SK-N-SH treated with all-trans-retinoic acid at 6 μM for 48 hours (cell line): ENCODE measurements around the gene PEX1.
A peak's percentile ranks its signal among the peaks of the same experiment; 100 is the strongest.

Source experiments
- ATAC-seq: fragments of 200-7000 bp; cut with Tn5 transposase; 3 replicates; pipeline ENCODE4 v1.9.1; 2020; ENCODE audit warnings: mild to moderate bottlenecking, moderate library complexity
- BACH2 ChIP-seq: fragments of 250-450 bp; sonication (Bioruptor Pico); IDR thresholded peaks from 2 replicates; pipeline ENCODE4 v1.9.0; 2021; ENCODE audit warnings: mild to moderate bottlenecking, borderline replicate concordance
- CREB5 ChIP-seq: fragments of 250-450 bp; sonication (Bioruptor Pico); IDR thresholded peaks from 2 replicates; pipeline ENCODE4 v1.5.1; 2020; ENCODE audit warnings: low read depth, mild to moderate bottlenecking, moderate library complexity
- CSDC2 ChIP-seq: fragments of 250-450 bp; sonication (Bioruptor Pico); IDR thresholded peaks from 2 replicates; pipeline ENCODE4 v1.5.0; 2020; ENCODE audit warnings: mild to moderate bottlenecking, moderate library complexity
- CSRNP3 ChIP-seq: fragments of 250-450 bp; sonication (Bioruptor Pico); IDR thresholded peaks from 2 replicates; pipeline ENCODE4 v1.5.1; 2021; ENCODE audit warnings: mild to moderate bottlenecking, moderate library complexity
- ESRRG ChIP-seq: fragments of 250-450 bp; sonication (Bioruptor Pico); IDR thresholded peaks from 2 replicates; pipeline ENCODE4 v1.6.1; 2021; ENCODE audit warnings: mild to moderate bottlenecking
- GLIS3 ChIP-seq: fragments of 250-450 bp; sonication (Bioruptor Pico); IDR thresholded peaks from 2 replicates; pipeline ENCODE4 v1.5.0; 2020; ENCODE audit warnings: mild to moderate bottlenecking, moderate library complexity
- ISL1 ChIP-seq: fragments of 250-450 bp; sonication (Bioruptor Pico); IDR thresholded peaks from 2 replicates; pipeline ENCODE4 v2.1.2; 2022; ENCODE audit warnings: mild to moderate bottlenecking, moderate library complexity
- OSR1 ChIP-seq: fragments of 250-450 bp; sonication (Bioruptor Pico); IDR thresholded peaks from 2 replicates; pipeline ENCODE4 v1.8.0; 2022; ENCODE audit warnings: moderate library complexity, mild to moderate bottlenecking, inconsistent platforms
- PATZ1 ChIP-seq: fragments of 250-450 bp; sonication (Bioruptor Pico); IDR thresholded peaks from 2 replicates; pipeline ENCODE4 v1.8.0; 2020; ENCODE audit warnings: mild to moderate bottlenecking, moderate library complexity, borderline replicate concordance
- POU6F1 ChIP-seq: fragments of 250-450 bp; sonication (Bioruptor Pico); IDR thresholded peaks from 2 replicates; pipeline ENCODE4 v1.8.0; 2021; ENCODE audit warnings: low read depth, mild to moderate bottlenecking, moderate library complexity, borderline replicate concordance
- RARB ChIP-seq: fragments of 250-450 bp; sonication (Bioruptor Pico); IDR thresholded peaks from 2 replicates; pipeline ENCODE4 v1.8.0; 2021; ENCODE audit warnings: mild to moderate bottlenecking, moderate library complexity
- SNAI2 ChIP-seq: fragments of 250-450 bp; sonication (Bioruptor Pico); IDR thresholded peaks from 2 replicates; pipeline ENCODE4 v1.5.0; 2020; ENCODE audit warnings: mild to moderate bottlenecking, moderate library complexity
- TOX ChIP-seq: fragments of 250-450 bp; sonication (Bioruptor Pico); IDR thresholded peaks from 2 replicates; pipeline ENCODE4 v1.8.0; 2021; ENCODE audit warnings: mild to moderate bottlenecking, moderate library complexity, borderline replicate concordance
- TSHZ2 ChIP-seq: fragments of 250-450 bp; sonication (Bioruptor Pico); IDR thresholded peaks from 2 replicates; pipeline ENCODE4 v1.5.0; 2020; ENCODE audit warnings: mild to moderate bottlenecking, moderate library complexity
- ZC3H10 ChIP-seq: fragments of 250-450 bp; sonication (Bioruptor Pico); IDR thresholded peaks from 2 replicates; pipeline ENCODE4 v1.5.1; 2021; ENCODE audit warnings: mild to moderate bottlenecking, moderate library complexity
- ZFP3 ChIP-seq: fragments of 250-450 bp; sonication (Bioruptor Pico); IDR thresholded peaks from 2 replicates; pipeline ENCODE4 v1.5.0; 2020; ENCODE audit warnings: mild to moderate bottlenecking, moderate library complexity
- ZFP30 ChIP-seq: fragments of 450-650 bp; formaldehyde crosslinking; IDR thresholded peaks from 2 replicates; pipeline ENCODE4 v1.5.0; 2022; ENCODE audit warnings: mild to moderate bottlenecking, moderate library complexity
- ZNF565 ChIP-seq: fragments of 450-650 bp; formaldehyde crosslinking; conservative IDR thresholded peaks from 2 replicates; pipeline ENCODE4 v1.5.0; 2020; ENCODE audit warnings: low read depth, mild to moderate bottlenecking, moderate library complexity
- ZNF70 ChIP-seq: fragments of 450-650 bp; formaldehyde crosslinking; IDR thresholded peaks from 2 replicates; pipeline ENCODE4 v1.5.0; 2020; ENCODE audit warnings: mild to moderate bottlenecking, moderate library complexity
- ZNF8 ChIP-seq: fragments of 450-650 bp; formaldehyde crosslinking; IDR thresholded peaks from 2 replicates; pipeline ENCODE4 v1.5.0; 2020; ENCODE audit warnings: mild to moderate bottlenecking, moderate library complexity

PEX1 gene

GRCh38 chr7:92528188-92528957 lies at the start of gene PEX1, which contains the start of gene RBM48:
Gene PEX1, minus strand, starts transcription at chr7:92528520. Its CDS starts 85 bp downstream, at chr7:92528435.
Gene RBM48, plus strand, starts transcription at chr7:92528795. Its CDS starts 19 bp downstream, at chr7:92528814.
- peak; percentile 95 for ATAC-seq
- TF ChIP-seq SNAI2 (CRISPR knock-in tag), result no peak
- 0 out of 2 replicates have a peak, but pooled peaks have one; percentile 10 for TF ChIP-seq CSDC2
- TF ChIP-seq PATZ1 (CRISPR knock-in tag), result no peak

GRCh38 chr7:92576296-92576695 lies 48.0 kb upstream of the PEX1 start:
- ATAC-seq, result no peak
- TF ChIP-seq CREB5, result no peak
- TF ChIP-seq ZNF70 (CRISPR knock-in tag), result no peak
- TF ChIP-seq ZFP30 (CRISPR knock-in tag), result no peak
- no peak for TF ChIP-seq OSR1
- no peak for TF ChIP-seq ZNF8 (CRISPR knock-in tag)
- no peak for TF ChIP-seq ZC3H10 (CRISPR knock-in tag)
- TF ChIP-seq SNAI2 (CRISPR knock-in tag), result no peak
- no peak for TF ChIP-seq BACH2
- no peak for TF ChIP-seq ESRRG (CRISPR knock-in tag)
- no peak for TF ChIP-seq ISL1 (CRISPR knock-in tag)
- no peak for TF ChIP-seq RARB (CRISPR knock-in tag)
- TF ChIP-seq POU6F1 (CRISPR knock-in tag), result no peak
- no peak for TF ChIP-seq TSHZ2 (CRISPR knock-in tag)
- TF ChIP-seq PATZ1 (CRISPR knock-in tag), result no peak
- TF ChIP-seq GLIS3 (CRISPR knock-in tag), result no peak
- TF ChIP-seq ZNF565 (CRISPR knock-in tag), result no peak
- no peak for TF ChIP-seq ZFP3 (CRISPR knock-in tag)
- TF ChIP-seq TOX (CRISPR knock-in tag), result no peak
- TF ChIP-seq CSRNP3, result no peak
